ENCODE measurements around the gene MAP3K20.

DNA sequence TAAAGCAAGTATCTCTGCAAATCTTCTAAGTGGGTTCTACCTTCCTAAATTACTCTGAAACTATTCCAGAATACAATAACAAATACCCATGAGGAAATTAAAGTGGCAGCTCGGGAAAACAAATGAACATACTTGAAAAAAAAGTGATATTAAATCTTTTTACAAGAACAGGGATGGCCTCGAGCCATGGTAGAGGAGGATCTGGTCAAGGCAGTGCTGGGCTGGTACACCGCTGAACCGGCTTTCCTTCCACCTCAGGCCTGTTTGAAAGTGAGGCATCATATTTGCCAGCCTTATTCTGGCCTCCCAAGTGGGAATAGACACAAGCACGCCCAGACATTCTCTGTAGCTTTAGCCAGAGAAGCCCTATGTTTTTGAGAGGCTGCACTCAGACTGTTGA is 154.5 kb downstream of the MAP3K20 start:
- TF ChIP-seq SIN3A (conservative IDR thresholded peaks at IDR 0.05 in 1 of 2, IDR thresholded peaks at IDR 0.05 in 1 of 2; ENCODE audit: low read depth in 1 of 2, low read length in 2 of 2) (no peak), NRF1 (IDR thresholded peaks at IDR 0.05; ENCODE audit: low read depth, low read length) (no peak), EZH2 (IDR thresholded peaks at IDR 0.05; ENCODE audit: low read depth, low read length, severe bottlenecking) (no peak), HDAC2 (IDR thresholded peaks at IDR 0.05; ENCODE audit: borderline replicate concordance in 1 of 2, low read depth in 2 of 2, low read length in 2 of 2) (no peak), CEBPB (IDR thresholded peaks at IDR 0.05; ENCODE audit: low read depth, low read length) (no peak), TCF12 (IDR thresholded peaks at IDR 0.05; ENCODE audit: low read depth, low read length) (no peak), POLR2AphosphoS5 (IDR thresholded peaks at IDR 0.05; ENCODE audit: low read depth, low read length) (no peak), SP4 (IDR thresholded peaks at IDR 0.05; ENCODE audit: low read length) (no peak)
- TF ChIP-seq, protein P1, sequence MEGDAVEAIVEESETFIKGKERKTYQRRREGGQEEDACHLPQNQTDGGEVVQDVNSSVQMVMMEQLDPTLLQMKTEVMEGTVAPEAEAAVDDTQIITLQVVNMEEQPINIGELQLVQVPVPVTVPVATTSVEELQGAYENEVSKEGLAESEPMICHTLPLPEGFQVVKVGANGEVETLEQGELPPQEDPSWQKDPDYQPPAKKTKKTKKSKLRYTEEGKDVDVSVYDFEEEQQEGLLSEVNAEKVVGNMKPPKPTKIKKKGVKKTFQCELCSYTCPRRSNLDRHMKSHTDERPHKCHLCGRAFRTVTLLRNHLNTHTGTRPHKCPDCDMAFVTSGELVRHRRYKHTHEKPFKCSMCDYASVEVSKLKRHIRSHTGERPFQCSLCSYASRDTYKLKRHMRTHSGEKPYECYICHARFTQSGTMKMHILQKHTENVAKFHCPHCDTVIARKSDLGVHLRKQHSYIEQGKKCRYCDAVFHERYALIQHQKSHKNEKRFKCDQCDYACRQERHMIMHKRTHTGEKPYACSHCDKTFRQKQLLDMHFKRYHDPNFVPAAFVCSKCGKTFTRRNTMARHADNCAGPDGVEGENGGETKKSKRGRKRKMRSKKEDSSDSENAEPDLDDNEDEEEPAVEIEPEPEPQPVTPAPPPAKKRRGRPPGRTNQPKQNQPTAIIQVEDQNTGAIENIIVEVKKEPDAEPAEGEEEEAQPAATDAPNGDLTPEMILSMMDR (IDR thresholded peaks at IDR 0.05; ENCODE audit: control extremely low read depth in 1 of 3, insufficient read depth in 1 of 3, low read depth in 1 of 3, low read length in 3 of 3): no peak
- TF ChIP-seq, protein P2, sequence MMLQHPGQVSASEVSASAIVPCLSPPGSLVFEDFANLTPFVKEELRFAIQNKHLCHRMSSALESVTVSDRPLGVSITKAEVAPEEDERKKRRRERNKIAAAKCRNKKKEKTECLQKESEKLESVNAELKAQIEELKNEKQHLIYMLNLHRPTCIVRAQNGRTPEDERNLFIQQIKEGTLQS (IDR thresholded peaks at IDR 0.05; ENCODE audit: insufficient read depth, low read depth, low read length): no peak

Measured in H1 (cell line).